Right atrium auricular region (tissue), 2 donors: ENCODE results near the gene INHBB. TPM values are rescaled to one million over a fixed set of nuclear protein-coding genes. Genes with fewer than 3 reads are reported as not detected.

Source experiments
- DNase-seq: peaks from one replicate; pipeline ENCODE4 v3.0.0-alpha.2; 2019; ENCODE audit warnings: low spot score
- H3K27ac ChIP-seq, 2 donors: fragments of 200-600 bp; sonication (generic); 1 replicate in 1 of 2; 2 replicates in 1 of 2; pipeline ENCODE4 v1.5.1; 2016 to 2019
- H3K27me3 ChIP-seq, 2 donors: fragments of 200-600 bp; sonication (generic); one replicate each; pipeline versions ENCODE4 v1.5.1 to v1.6.0; 2017 to 2019
- H3K36me3 ChIP-seq: fragments of 200-600 bp; sonication (generic); one replicate; pipeline ENCODE4 v1.5.1; 2016
- H3K4me1 ChIP-seq, 2 donors: fragments of 200-600 bp; sonication (generic); one replicate each; pipeline versions ENCODE4 v1.5.1 to v1.6.0; 2017 to 2019
- H3K4me3 ChIP-seq, 2 donors: fragments of 200-600 bp; sonication (generic); 1 replicate in 1 of 2; 2 replicates in 1 of 2; pipeline ENCODE4 v1.5.1; 2017 to 2019; ENCODE audit warnings: mild to moderate bottlenecking in 1 of 2, moderate library complexity in 1 of 2
- H3K9me3 ChIP-seq, 2 donors: fragments of 200-600 bp; sonication (generic); one replicate each; pipeline ENCODE4 v1.5.1; 2019
- CTCF ChIP-seq, 2 donors: fragments of 200-600 bp; sonication (generic); IDR thresholded peaks; one replicate each; pipeline ENCODE4 v1.5.1; 2019; ENCODE audit warnings: antibody characterized with exemption in 2 of 2
- total RNA-seq, 2 donors: library from RNA; depleted of rRNA; stranded (reverse); fragments of >200 nt; gene quantifications; one replicate each; pipeline ENCODE4 v1.1.0, GENCODE V29; 2016

The INHBB gene
- total RNA-seq, 2 donors from 2014 or later: 0.74 to 5.9 TPM

- Histone ChIP-seq H3K4me3 (no peak overlapping the region), H3K36me3 (no peaks in the 10 kb centered on the region)
- no peak for DNase-seq
Observed at GRCh38 chr2:120391911-120392665, 46.2 kb downstream of the INHBB start.

DNA sequence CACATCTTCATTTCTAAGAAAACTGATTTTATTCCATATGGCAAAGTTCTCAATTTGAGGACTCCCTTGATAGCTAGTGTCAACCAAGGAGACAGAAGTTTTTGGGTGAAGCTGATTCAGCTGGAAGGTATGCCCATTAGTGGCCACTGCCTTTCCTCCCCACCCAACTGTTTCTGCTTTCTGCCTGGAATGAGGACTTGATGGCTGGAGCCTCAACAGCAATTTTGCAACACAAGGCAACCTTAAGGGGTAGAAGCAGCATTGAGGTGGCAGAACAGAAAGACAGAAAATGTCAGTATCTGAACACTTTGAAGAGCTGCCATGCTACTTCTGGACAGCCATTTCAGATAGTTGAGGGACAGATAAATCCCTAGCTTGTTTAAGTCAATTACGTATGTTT, 47.0 kb downstream of the INHBB start:
- no peaks in the 10 kb centered on the region for H3K9me3 ChIP-seq
- H3K27me3 ChIP-seq: no peaks in the 10 kb centered on the region

More at GRCh38 chr2:120391911-120392665, 46.2 kb downstream of the INHBB start:
- Histone ChIP-seq H3K27ac (no peak overlapping the region), H3K27me3 (no peaks in the 10 kb centered on the region), H3K9me3 (no peaks in the 10 kb centered on the region), H3K4me1 (no peaks in the 10 kb centered on the region)
- TF ChIP-seq CTCF (IDR thresholded peaks at IDR 0.05): no peak

DNA sequence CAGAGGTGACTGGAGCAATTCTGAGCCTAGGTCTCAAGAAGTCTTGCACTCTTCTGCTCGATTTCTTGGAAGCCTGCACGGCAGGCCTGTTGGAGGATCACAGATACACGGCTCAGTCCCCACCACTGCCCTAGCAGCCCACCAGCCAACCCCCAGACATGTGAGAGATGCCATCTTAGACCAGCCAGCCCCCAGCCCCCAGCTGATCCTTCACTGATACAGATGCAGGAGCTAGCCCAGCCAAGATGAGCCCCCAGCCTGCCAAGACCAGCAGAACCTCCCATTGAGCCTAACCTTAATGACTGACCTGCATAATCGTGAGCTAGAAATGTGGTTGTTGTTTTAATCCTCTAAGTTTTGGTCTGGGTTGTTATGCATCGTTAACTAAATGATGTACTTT, 47.5 kb downstream of the INHBB start:
- DNase-seq: no peak
- Histone ChIP-seq H3K36me3 (no peaks in the 10 kb centered on the region), H3K4me3 (no peak overlapping the region), H3K4me1 (no peaks in the 10 kb centered on the region), H3K9me3 (no peaks in the 10 kb centered on the region), H3K27ac (no peak overlapping the region), H3K27me3 (no peaks in the 10 kb centered on the region)
- no peak for TF ChIP-seq CTCF (IDR thresholded peaks at IDR 0.05)

More for the DNA sequence above, 47.0 kb downstream of the INHBB start:
- no peak overlapping the region for H3K27ac ChIP-seq
- no peak overlapping the region for H3K4me3 ChIP-seq
- no peak for DNase-seq
- TF ChIP-seq CTCF (IDR thresholded peaks at IDR 0.05): no peak
- H3K4me1 ChIP-seq: no peaks in the 10 kb centered on the region
- no peaks in the 10 kb centered on the region for H3K36me3 ChIP-seq

DNA sequence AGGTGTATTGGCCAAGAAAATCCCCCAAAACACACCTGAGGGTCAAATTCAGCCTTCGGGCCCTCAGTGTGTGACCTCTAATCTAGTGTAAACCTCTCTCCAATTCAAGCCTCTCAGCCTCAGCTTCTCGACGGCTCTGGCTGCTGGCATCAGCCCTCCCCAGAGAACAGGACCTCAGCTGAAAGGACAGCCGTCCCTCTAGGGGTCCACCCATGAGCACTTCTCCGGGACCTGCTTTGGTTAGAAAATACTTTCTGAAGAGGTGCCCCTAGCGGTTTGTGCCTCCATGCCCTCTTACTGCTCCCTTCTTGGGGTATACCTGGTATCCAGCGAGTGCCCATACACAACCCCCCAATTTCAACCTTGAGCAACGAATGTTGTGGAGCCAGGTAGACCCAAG, 48.8 kb downstream of the INHBB start:
- no peak for TF ChIP-seq CTCF (IDR thresholded peaks at IDR 0.05)
- H3K9me3 ChIP-seq: no peaks in the 10 kb centered on the region
- DNase-seq: no peak
- H3K27ac ChIP-seq: no peak overlapping the region
- H3K36me3 ChIP-seq: no peaks in the 10 kb centered on the region
- no peaks in the 10 kb centered on the region for H3K4me1 ChIP-seq
- H3K4me3 ChIP-seq: no peak overlapping the region
- no peaks in the 10 kb centered on the region for H3K27me3 ChIP-seq

DNA sequence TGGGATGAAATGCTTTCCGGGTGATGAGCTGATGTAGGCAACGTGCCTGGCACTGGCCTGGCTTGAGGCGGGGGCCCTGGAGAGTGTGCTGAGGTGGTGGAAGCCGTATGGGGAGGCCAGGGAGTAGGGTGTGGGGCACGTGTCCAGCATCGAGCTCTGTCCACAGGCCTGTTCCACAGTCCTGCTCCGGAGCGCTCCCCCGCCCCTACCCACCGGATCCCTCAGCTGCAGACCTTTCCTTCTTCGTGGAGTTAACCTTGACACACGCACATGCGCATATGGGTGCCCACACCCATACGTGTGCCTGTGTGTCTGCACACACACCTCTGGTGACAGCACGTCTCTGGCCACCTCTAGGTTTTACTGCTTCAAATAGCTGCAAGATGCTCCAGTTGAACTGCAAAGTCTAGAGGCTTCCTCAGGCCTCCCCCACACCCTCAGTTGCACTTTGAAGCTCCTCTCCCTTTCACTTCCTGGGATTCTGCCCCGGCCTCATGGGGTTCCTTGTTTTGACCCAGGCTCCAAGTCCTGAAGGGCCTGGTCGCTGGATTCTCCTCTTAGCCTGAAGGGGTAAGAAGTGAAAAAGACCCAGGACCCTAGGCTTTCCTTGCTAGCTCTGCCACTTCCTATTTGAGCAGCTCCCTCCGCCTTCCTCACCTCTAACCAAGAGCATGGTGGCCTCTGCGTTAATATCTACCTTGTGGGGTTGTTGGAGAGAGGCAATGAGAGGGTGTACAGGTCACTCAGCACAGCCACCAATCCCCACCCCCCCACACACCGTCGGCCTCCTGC, 49.5 kb downstream of the INHBB start:
- H3K4me1 ChIP-seq: no peaks in the 10 kb centered on the region
- H3K36me3 ChIP-seq: no peaks in the 10 kb centered on the region
- H3K27me3 ChIP-seq: no peaks in the 10 kb centered on the region
- no peak for DNase-seq
- no peak overlapping the region for H3K27ac ChIP-seq
- TF ChIP-seq CTCF (IDR thresholded peaks at IDR 0.05): no peak
- H3K4me3 ChIP-seq: no peak overlapping the region
- no peaks in the 10 kb centered on the region for H3K9me3 ChIP-seq
